Type B pancreatic cell (in vitro differentiated cells): ENCODE measurements around the gene ARHGEF38. TPM values are rescaled to one million over a fixed set of nuclear protein-coding genes. Genes with fewer than 3 reads are reported as not detected.
A peak's percentile ranks its signal among the peaks of the same experiment; 100 is the strongest.

Source experiments
- DNase-seq: peaks from one replicate; pipeline ENCODE4 v3.0.0; 2021; ENCODE audit warnings: mixed read lengths; ENCODE audit not compliant: unreplicated experiment; ENCODE audit errors: extremely low spot score
- H3K27ac Mint-ChIP-seq: 2 replicates; pipeline ENCODE4 v1.8.0; 2021; ENCODE audit warnings: mild to moderate bottlenecking, mixed read lengths
- H3K27me3 Mint-ChIP-seq: 2 replicates; pipeline ENCODE4 v1.8.0; 2021; ENCODE audit warnings: mixed read lengths
- H3K36me3 Mint-ChIP-seq: 2 replicates; pipeline ENCODE4 v1.8.0; 2021; ENCODE audit warnings: mixed read lengths
- H3K4me1 Mint-ChIP-seq: one replicate; pipeline ENCODE4 v1.8.0; 2021; ENCODE audit warnings: mixed read lengths; ENCODE audit not compliant: unreplicated experiment
- H3K4me3 Mint-ChIP-seq: 2 replicates; pipeline ENCODE4 v1.8.0; 2021; ENCODE audit warnings: mild to moderate bottlenecking, mixed read lengths
- H3K9me3 Mint-ChIP-seq: 2 replicates; pipeline ENCODE4 v1.8.0; 2021; ENCODE audit warnings: mixed read lengths
- CTCF ChIP-seq: fragments of 200-600 bp; sonication (generic); conservative IDR thresholded peaks from 2 replicates; pipeline ENCODE4 v1.5.0; 2021; ENCODE audit warnings: antibody characterized with exemption, mild to moderate bottlenecking
- long read RNA-seq: library from polyadenylated mRNA; unstranded; transcript quantifications from one replicate; pipeline ENCODE4 v2.0.0, GENCODE V29; 2020
- total RNA-seq: library from RNA; stranded (reverse); gene quantifications from 2 replicates; pipeline ENCODE4 v1.2.1, GENCODE V29; 2021; ENCODE audit warnings: low replicate concordance

The ARHGEF38 gene
- 1.6 and 2.4 TPM in 2 replicates for total RNA-seq
- long read RNA-seq, full-length matches to known transcripts = 1 of 8 reads
- long read RNA-seq, partial matches to known transcripts = 3 of 8 reads
- long read RNA-seq, other reads (novel, unspliced or antisense) = 4 of 8 reads

DNA sequence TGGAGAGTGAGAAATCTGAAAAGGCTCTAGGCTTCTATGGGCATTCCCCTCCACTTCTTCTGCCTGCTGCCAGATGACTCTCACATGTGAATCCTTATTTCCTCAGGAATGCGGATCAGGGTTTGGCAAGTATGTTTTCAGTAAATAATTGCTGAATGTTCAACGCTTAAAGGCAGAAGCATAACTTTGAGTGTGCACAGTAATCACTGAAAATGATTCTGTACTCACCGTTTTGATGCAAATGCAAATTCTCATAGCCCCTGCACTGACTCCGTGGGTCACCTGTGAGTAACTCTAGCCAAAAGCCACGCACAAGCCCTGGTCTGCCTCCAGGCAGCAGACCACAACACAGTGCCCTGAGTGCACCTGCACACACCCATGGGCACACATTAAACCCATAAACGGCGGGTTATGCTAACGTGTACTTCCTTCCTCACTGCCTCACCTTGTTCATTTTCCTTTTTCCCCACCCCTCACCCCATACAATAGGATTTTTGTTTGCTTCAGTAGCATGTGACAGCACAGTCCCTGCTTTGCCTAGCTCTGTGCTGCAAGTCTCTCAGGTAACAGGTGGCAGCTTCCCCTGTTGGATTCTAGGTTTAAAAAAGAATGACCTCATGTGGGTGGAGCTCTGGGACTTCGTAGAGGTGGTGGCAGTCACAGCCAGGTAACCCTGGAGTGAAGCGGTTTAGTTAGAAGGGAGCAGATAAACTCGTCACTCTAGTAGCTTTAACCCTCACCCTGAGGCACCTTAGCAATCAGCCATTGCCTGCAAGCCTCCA is at the start of gene ARHGEF38:
TSS of gene ARHGEF38 (plus strand) at position 656 of the 782 bp plus-strand sequence. CDS start 146 bp downstream, outside the sequence.
- H3K27me3 Mint-ChIP-seq = no peaks in the 10 kb centered on the region
- no peaks in the 10 kb centered on the region for H3K9me3 Mint-ChIP-seq
- H3K4me1 Mint-ChIP-seq = peaks cover 52% of the 10 kb centered on the region
- H3K27ac Mint-ChIP-seq = peak within 1 kb of the TSS; percentile 92
- no peak for TF ChIP-seq CTCF
- DNase-seq = no peak
- H3K36me3 Mint-ChIP-seq = no peaks in the 10 kb centered on the region
- H3K4me3 Mint-ChIP-seq = peak within 1 kb of the TSS; percentile 81

DNA sequence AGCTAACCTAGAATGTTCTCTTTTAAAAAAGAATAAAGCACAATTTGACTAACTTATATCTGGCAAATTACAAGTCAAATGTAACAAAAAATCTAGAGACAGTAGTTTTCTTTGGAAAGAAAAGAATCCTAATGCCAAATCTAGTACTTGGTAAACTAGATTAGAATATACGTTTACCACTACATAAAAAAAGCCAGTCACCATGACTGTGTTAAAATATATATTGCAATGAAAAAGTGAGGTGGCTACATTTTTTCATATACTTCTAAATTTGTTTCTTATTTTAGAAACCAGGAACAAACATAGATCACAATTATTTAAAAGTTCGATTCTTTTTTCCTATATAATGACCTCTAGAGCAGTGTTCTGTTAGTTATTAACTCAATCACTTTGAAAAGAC is 48.9 kb upstream of the ARHGEF38 start:
- Mint-ChIP-seq H3K4me1 (no peaks in the 10 kb centered on the region), H3K9me3 (no peaks in the 10 kb centered on the region), H3K36me3 (no peaks in the 10 kb centered on the region), H3K27ac (no peak overlapping the region), H3K27me3 (no peaks in the 10 kb centered on the region), H3K4me3 (no peak overlapping the region)
- TF ChIP-seq CTCF = no peak
- DNase-seq = no peak

DNA sequence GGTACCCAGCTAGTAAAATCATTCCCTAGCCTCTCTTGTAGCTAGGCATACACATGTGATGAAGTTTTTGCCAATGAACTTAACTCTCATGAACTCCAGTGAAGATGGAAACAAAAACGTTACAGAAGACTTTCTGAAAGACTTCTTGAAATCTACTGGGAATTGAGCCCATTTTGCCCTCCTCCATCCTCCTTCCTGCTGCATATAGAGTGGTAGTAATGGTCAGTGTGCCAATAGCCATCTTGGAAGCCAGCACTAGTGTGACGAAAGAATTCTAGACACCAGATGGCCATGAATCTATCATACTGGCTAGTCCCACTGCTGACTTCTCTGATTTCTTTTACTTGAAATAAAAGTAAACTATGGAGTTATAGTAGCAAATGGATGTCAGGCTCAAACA is 47.7 kb upstream of the ARHGEF38 start:
- no peaks in the 10 kb centered on the region for H3K9me3 Mint-ChIP-seq
- DNase-seq = no peak
- H3K36me3 Mint-ChIP-seq = no peaks in the 10 kb centered on the region
- H3K4me3 Mint-ChIP-seq = no peak overlapping the region
- no peak for TF ChIP-seq CTCF
- no peaks in the 10 kb centered on the region for H3K4me1 Mint-ChIP-seq
- no peaks in the 10 kb centered on the region for H3K27me3 Mint-ChIP-seq
- H3K27ac Mint-ChIP-seq = no peak overlapping the region

GRCh38 chr4:105509291-105509690 is 43.1 kb upstream of the ARHGEF38 start:
- H3K4me1 Mint-ChIP-seq = no peaks in the 10 kb centered on the region
- no peak for TF ChIP-seq CTCF
- H3K4me3 Mint-ChIP-seq = no peak overlapping the region
- H3K36me3 Mint-ChIP-seq = no peaks in the 10 kb centered on the region
- no peak for DNase-seq
- H3K27me3 Mint-ChIP-seq = peaks cover 7% of the 10 kb centered on the region
- no peak overlapping the region for H3K27ac Mint-ChIP-seq
- H3K9me3 Mint-ChIP-seq = peaks cover 5% of the 10 kb centered on the region

- no peak for DNase-seq
- Mint-ChIP-seq H3K27ac (no peak overlapping the region), H3K4me1 (no peaks in the 10 kb centered on the region), H3K9me3 (peaks cover 5% of the 10 kb centered on the region), H3K36me3 (no peaks in the 10 kb centered on the region), H3K27me3 (peaks cover 7% of the 10 kb centered on the region), H3K4me3 (no peak overlapping the region)
- TF ChIP-seq CTCF = no peak
Measured at GRCh38 chr4:105509714-105510113, 42.7 kb upstream of the ARHGEF38 start.
